Motor neuron (in vitro differentiated cells): ENCODE data around the gene CACNA1E. TPM values are rescaled to one million over a fixed set of nuclear protein-coding genes. Genes with fewer than 3 reads are reported as not detected.
"Not testable (repeated sequence)": the region's sequence is repeated elsewhere in the genome, so short reads cannot be mapped to it uniquely, and the experiment has no call there.

Source experiments
- ATAC-seq, 8 experiments: fragments of 200-7000 bp; cut with Tn5 transposase; replicated peaks in 6 of 8; 2 replicates each; pipeline ENCODE4 v1.8.0; 2021; ENCODE audit warnings: mild to moderate bottlenecking in 8 of 8, moderate library complexity in 8 of 8
- H3K27ac ChIP-seq, 2 donors: fragments of 250-450 bp; sonication (Bioruptor Pico); 2 replicates each; pipeline ENCODE4 v1.9.0; 2021; ENCODE audit warnings: antibody characterized with exemption in 2 of 2, mild to moderate bottlenecking in 2 of 2, moderate library complexity in 1 of 2
- H3K4me1 ChIP-seq, 2 donors: fragments of 250-450 bp; sonication (Bioruptor Pico); replicated peaks in 1 of 2; 2 replicates each; pipeline ENCODE4 v1.6.1; 2021; ENCODE audit warnings: antibody characterized with exemption in 2 of 2, mild to moderate bottlenecking in 2 of 2, moderate library complexity in 1 of 2
- H3K4me3 ChIP-seq, 5 donors: fragments of 250-450 bp; sonication (Bioruptor Pico); 2 replicates each; pipeline ENCODE4 v1.9.0; 2021; ENCODE audit warnings: antibody characterized with exemption in 5 of 5, mild to moderate bottlenecking in 5 of 5, moderate library complexity in 4 of 5
- WGBS, 10 experiments: fragments of 450-650 bp; shearing (Covaris generic); methylation state at CpG; one replicate each; pipeline ENCODE4 v1.0.0; 2022; 5-methylcytosine and 5-hydroxymethylcytosine counted together
- in situ Hi-C, 9 experiments: fragments of 400-800 bp; cut with MboI; loops; one replicate each; pipeline ENCODE4 v1.15.0; 2021; ENCODE audit warnings: low sequenced_read_pairs in 9 of 9, low pct_unique_long_range_greater_than_20kb in 2 of 9; ENCODE audit not compliant: unreplicated experiment in 9 of 9
- total RNA-seq, 8 experiments: library from RNA; unstranded; fragments of 300-600 nt; gene quantifications; 2 replicates each; pipeline versions ENCODE4 v1.2.3 to v1.2.4, GENCODE V29; 2022

CACNA1E gene
- total RNA-seq, 8 experiments from 2014 or later: 0.10 to 19.4 (median 6.8) TPM

GRCh38 chr1:181846001-181846645 is 362.8 kb downstream of the CACNA1E start:
- no peak for ATAC-seq
- Histone ChIP-seq H3K27ac (no peak overlapping the region), H3K4me1 (no peaks in the 10 kb centered on the region), H3K4me3 (no peak overlapping the region)
- in situ Hi-C loops: no loop called here
- 0 to 90% (median 67%) methylated on average over 1 to 5 of the region's 5 CpGs for WGBS, 10 experiments

- no peaks in the 10 kb centered on the region for H3K4me1 ChIP-seq
- ATAC-seq: no peak
- H3K27ac ChIP-seq: no peak overlapping the region
- no peak overlapping the region for H3K4me3 ChIP-seq
- in situ Hi-C loops: no loop called here
Observed at GRCh38 chr1:181846681-181847080, 363.4 kb downstream of the CACNA1E start.

GRCh38 chr1:181849071-181849470 is 365.8 kb downstream of the CACNA1E start:
- H3K4me1 ChIP-seq: no peaks in the 10 kb centered on the region
- in situ Hi-C loops: no loop called here
- ATAC-seq: no peak
- 0 to 100% (median 31%) methylated on average over 1 to 4 of the region's 4 CpGs; no CpG with 5 or more reads in 2 of the 10 experiments for WGBS, 10 experiments
- no peak overlapping the region for H3K4me3 ChIP-seq
- no peak overlapping the region for H3K27ac ChIP-seq

GRCh38 chr1:181854212-181854611 is 370.9 kb downstream of the CACNA1E start:
- H3K4me3 ChIP-seq, H3K4me1 ChIP-seq, in situ Hi-C loops, ATAC-seq, H3K27ac ChIP-seq: not testable (repeated sequence)
- WGBS, 10 experiments: 0 to 100% (median 72%) methylated on average over 1 to 2 of the region's 2 CpGs; no CpG with 5 or more reads in 1 of the 10 experiments

DNA sequence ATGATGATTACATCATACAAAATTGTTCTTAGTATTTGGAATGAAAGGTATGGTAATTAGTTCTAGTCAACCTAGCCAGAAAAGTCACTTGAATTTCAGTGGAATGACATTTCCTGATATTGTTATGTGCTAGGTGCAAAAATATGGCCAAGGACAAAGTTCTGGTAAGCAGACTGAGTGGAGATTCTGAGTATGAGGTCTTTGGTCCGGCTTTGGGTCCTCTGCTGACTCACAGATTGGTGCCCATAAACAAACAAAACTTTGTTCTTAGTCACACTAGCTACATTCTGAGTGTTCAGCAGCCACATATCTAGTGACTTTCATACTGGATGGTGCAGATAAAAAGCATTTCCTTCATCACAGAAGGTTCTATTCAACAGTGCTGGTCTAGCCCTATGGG is 372.1 kb downstream of the CACNA1E start:
- Histone ChIP-seq H3K27ac (no peak overlapping the region), H3K4me1 (no peaks in the 10 kb centered on the region), H3K4me3 (no peak overlapping the region)
- in situ Hi-C loops: no loop called here
- 0 to 87% (median 33%) methylated on average over 1 of the region's 1 CpG; no CpG with 5 or more reads in 2 of the 10 experiments for whole genome bisulfite sequencing, 10 experiments
- ATAC-seq: no peak
